Uterus (tissue), 4 donors: ENCODE data around the gene DCLK3. TPM values are rescaled to one million over a fixed set of nuclear protein-coding genes. Genes with fewer than 3 reads are reported as not detected.

ENCODE experiments used
- DNase-seq, 2 donors: peaks; one replicate each; pipeline ENCODE4 v3.0.0-alpha.2; 2019 to 2020
- H3K27ac ChIP-seq, 2 donors: fragments of 200-600 bp; sonication (generic); 1 replicate in 1 of 2; 2 replicates in 1 of 2; pipeline ENCODE4 v1.5.1; 2016 to 2018
- H3K27me3 ChIP-seq, 2 donors: fragments of 200-600 bp; sonication (generic); one replicate each; pipeline ENCODE4 v1.5.1; 2018 to 2019; ENCODE audit warnings: control low read depth in 1 of 2
- H3K36me3 ChIP-seq, 2 donors: fragments of 200-600 bp; sonication (generic); one replicate each; pipeline ENCODE4 v1.5.1; 2019; ENCODE audit warnings: control low read depth in 1 of 2
- H3K4me1 ChIP-seq, 2 donors: fragments of 200-600 bp; sonication (generic); one replicate each; pipeline ENCODE4 v1.5.1; 2018 to 2019; ENCODE audit warnings: control low read depth in 1 of 2
- H3K4me3 ChIP-seq, 2 donors: fragments of 200-600 bp; sonication (generic); 1 replicate in 1 of 2; 2 replicates in 1 of 2; pipeline ENCODE4 v1.5.1; 2018 to 2019; ENCODE audit warnings: mild to moderate bottlenecking in 1 of 2
- H3K9me3 ChIP-seq, 2 donors: fragments of 200-600 bp; sonication (generic); one replicate each; pipeline ENCODE4 v1.5.1; 2019; ENCODE audit warnings: control low read depth in 1 of 2
- POLR2A ChIP-seq, 2 donors: fragments of 450-650 bp; IDR thresholded peaks; one replicate each; pipeline ENCODE4 v1.6.1; 2016; ENCODE audit warnings: antibody characterized with exemption in 2 of 2, mild to moderate bottlenecking in 1 of 2, moderate library complexity in 1 of 2
- intact Hi-C: fragments of 100-400 bp; cut with DNase I; formaldehyde crosslinking; loops from one replicate; pipeline ENCODE4 v1.15.1; 2023; ENCODE audit warnings: low total_unique reads
- total RNA-seq, 4 donors: library from RNA; depleted of rRNA in 3 of 4; stranded (reverse); fragments of >200 nt in 3 of 4; gene quantifications; one replicate each; pipeline versions ENCODE4 v1.1.0 to v1.2.4, GENCODE V29; 2014 to 2023
- TF ChIP-seq, protein P1 (sequence below), 4 experiments: fragments of 200-600 bp in 2 of 4; fragments of 450-650 bp in 2 of 4; sonication (generic) in 2 of 4; IDR thresholded peaks; one replicate each; pipeline ENCODE4 v1.5.1; 2016 to 2019; ENCODE audit warnings: antibody characterized with exemption in 4 of 4, mild to moderate bottlenecking in 2 of 4, moderate library complexity in 1 of 4
- donor health status: DM: yes; HTN: yes; CAD: no.

DCLK3 gene
- total RNA-seq, 4 donors from 2014 or later = 1.0 to 1.5 TPM; not detected in 2

DNA sequence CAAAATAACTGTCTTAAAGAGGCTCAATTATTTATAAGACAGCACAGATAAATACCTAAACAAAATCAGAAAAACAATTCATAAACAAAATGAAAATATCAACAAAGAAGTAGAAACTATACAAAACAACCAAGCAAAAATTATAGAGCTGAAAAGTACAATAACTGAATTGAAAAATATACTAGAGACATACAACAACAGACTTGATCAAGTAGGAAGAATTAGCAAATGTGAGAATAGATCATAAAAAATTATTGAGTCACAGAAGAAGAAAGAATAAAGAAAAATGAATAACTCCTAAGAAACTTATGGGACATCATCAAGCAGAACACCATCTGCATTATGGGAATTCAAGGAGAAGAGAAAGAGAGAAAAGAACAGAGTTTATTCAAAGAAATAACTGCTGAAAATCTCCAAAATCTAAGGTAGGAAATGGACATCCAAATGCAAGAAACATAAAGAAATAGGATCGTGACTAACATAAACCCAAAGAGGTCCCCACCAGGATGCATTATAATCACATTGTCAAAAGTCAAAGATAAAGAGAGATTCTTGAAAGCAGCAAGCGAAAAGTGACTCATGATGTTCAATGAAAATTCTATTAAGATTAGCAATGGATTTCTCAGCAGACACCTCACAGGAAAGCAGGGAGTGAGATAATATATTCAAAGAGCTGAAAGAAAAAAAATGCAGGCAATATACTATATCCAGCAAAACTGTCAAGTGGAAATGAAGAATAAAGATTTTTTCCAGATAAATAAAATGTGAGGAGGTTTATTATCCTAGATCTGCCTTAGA is 85.9 kb downstream of the DCLK3 start:
- Histone ChIP-seq H3K9me3 (peaks cover 0 to 5% of the 10 kb centered on the region in 2 donors), H3K36me3 (no peaks in the 10 kb centered on the region), H3K4me3 (no peak overlapping the region), H3K4me1 (no peaks in the 10 kb centered on the region), H3K27me3 (no peaks in the 10 kb centered on the region), H3K27ac (no peak overlapping the region)
- no peak for DNase-seq
- TF ChIP-seq, protein P1, sequence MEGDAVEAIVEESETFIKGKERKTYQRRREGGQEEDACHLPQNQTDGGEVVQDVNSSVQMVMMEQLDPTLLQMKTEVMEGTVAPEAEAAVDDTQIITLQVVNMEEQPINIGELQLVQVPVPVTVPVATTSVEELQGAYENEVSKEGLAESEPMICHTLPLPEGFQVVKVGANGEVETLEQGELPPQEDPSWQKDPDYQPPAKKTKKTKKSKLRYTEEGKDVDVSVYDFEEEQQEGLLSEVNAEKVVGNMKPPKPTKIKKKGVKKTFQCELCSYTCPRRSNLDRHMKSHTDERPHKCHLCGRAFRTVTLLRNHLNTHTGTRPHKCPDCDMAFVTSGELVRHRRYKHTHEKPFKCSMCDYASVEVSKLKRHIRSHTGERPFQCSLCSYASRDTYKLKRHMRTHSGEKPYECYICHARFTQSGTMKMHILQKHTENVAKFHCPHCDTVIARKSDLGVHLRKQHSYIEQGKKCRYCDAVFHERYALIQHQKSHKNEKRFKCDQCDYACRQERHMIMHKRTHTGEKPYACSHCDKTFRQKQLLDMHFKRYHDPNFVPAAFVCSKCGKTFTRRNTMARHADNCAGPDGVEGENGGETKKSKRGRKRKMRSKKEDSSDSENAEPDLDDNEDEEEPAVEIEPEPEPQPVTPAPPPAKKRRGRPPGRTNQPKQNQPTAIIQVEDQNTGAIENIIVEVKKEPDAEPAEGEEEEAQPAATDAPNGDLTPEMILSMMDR (IDR thresholded peaks at IDR 0.05) = no peak
- TF ChIP-seq POLR2A (IDR thresholded peaks at IDR 0.05) = no peak
- intact Hi-C loops = no loop called here

DNA sequence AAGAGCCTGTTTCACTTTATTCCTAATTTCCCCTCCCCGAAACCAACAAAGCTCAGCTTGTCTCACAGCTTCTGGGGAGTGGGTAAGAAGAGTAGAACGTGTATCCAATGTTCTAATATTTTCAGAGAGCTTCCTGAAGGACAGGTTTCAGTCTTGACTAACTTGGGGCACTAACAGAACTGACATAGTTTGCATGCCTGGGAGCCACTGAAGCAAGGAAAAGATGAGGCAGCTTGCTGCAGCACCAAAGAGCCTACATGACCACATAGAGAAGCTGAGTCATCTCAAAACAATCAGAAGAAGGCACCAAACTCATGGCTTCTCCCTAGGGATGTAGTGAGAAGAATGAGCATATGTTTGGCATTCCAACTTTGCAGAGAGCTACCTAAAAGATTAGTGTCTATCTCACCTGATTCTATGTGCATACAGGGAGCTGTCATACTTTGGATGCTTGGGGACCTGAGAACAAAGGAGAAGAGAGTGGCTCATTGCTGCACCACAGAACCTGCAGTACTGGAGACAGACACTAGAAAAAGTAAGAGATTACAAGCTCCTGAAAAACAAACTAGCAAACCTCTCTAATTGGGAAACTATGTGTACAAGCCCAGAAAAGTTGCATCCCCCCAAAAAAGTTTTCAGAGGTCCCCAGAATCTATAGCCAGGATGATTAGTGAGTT is 86.9 kb downstream of the DCLK3 start:
- Histone ChIP-seq H3K4me3 (no peak overlapping the region), H3K27me3 (no peaks in the 10 kb centered on the region), H3K36me3 (no peaks in the 10 kb centered on the region), H3K9me3 (peaks cover 0 to 5% of the 10 kb centered on the region in 2 donors), H3K27ac (no peak overlapping the region), H3K4me1 (no peaks in the 10 kb centered on the region)
- intact Hi-C loops = no loop called here
- TF ChIP-seq, protein P1 (IDR thresholded peaks at IDR 0.05) = no peak
- no peak for TF ChIP-seq POLR2A (IDR thresholded peaks at IDR 0.05)
- no peak for DNase-seq

DNA sequence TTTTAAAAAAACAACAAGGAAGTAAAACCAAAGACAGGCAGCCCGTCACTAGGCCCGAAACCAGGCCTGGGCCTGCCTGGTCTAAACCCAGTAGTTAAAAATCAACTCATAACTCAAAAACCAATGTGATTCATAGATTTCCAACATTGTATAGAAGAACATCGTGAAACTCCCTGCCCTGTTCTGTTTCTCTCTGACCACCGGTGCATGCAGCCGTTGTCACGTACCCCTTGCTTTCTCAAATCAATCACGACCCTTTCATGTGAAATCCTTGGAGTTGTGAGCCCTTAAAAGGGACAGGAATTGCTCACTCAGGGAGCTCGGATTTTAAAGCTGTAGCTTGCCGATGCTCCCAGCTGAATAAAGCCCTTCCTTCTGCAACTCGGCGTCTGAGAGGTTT is 89.5 kb downstream of the DCLK3 start:
- Histone ChIP-seq H3K27me3 (no peaks in the 10 kb centered on the region), H3K27ac (no peak overlapping the region), H3K36me3 (no peaks in the 10 kb centered on the region), H3K4me1 (no peaks in the 10 kb centered on the region), H3K4me3 (no peak overlapping the region), H3K9me3 (peaks cover 0 to 5% of the 10 kb centered on the region in 2 donors)
- TF ChIP-seq POLR2A (IDR thresholded peaks at IDR 0.05) = no peak
- TF ChIP-seq, protein P1 (IDR thresholded peaks at IDR 0.05) = no peak
- intact Hi-C loops = no loop called here
- DNase-seq = no peak

DNA sequence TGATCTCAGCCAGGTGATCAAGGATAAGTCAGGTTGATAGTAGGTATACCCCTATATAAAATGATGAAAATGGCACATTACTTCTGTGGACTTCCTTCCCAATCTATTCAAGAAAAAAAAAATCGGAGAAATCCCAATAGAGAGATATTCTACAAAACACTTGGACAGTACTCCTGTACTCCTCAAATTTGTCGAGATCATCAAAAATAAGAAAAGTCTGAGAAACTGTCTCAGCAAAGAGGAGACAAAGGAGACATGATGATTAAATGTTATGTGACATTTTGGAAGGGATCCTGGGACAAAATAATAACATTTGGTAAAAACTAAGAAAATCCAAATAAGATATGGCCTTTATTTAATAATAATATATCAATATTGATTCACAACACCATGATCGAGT is 94.6 kb downstream of the DCLK3 start:
- intact Hi-C loops = no loop called here
- no peak for DNase-seq
- H3K4me1 ChIP-seq = no peaks in the 10 kb centered on the region
- no peaks in the 10 kb centered on the region for H3K9me3 ChIP-seq
- H3K4me3 ChIP-seq = no peak overlapping the region
- no peak overlapping the region for H3K27ac ChIP-seq
- no peaks in the 10 kb centered on the region for H3K27me3 ChIP-seq
- no peaks in the 10 kb centered on the region for H3K36me3 ChIP-seq
- TF ChIP-seq, protein P1 (IDR thresholded peaks at IDR 0.05) = no peak
- TF ChIP-seq POLR2A (IDR thresholded peaks at IDR 0.05) = no peak

DNA sequence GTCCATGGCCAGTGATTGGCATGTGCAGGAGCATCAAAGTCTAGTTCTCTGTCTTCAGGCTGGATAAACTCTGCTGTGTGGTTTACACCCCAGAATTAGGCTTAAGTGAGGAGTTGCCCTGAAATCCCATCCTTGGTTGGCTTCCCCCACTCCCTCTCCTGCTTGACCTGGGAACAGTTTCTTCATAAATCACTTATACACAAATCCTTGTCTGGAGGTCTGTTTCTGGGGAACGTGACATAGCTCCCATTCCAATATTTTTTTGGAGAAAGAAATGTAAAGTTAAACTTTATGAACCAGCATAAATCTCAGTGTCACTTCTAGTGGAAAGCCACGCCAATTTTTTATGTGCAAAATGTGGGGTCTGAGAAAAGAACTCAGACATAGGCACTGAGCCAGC is 98.2 kb downstream of the DCLK3 start:
- H3K27ac ChIP-seq = no peak overlapping the region
- H3K27me3 ChIP-seq = no peaks in the 10 kb centered on the region
- H3K9me3 ChIP-seq = no peaks in the 10 kb centered on the region
- DNase-seq = no peak
- intact Hi-C loops = no loop called here
- H3K4me1 ChIP-seq = no peaks in the 10 kb centered on the region
- TF ChIP-seq POLR2A (IDR thresholded peaks at IDR 0.05) = no peak
- TF ChIP-seq, protein P1 (IDR thresholded peaks at IDR 0.05) = no peak
- H3K36me3 ChIP-seq = no peaks in the 10 kb centered on the region
- no peak overlapping the region for H3K4me3 ChIP-seq
